ENCODE data around the gene GOLPH3L.
"Not testable (repeated sequence)": the region's sequence is repeated elsewhere in the genome, so short reads cannot be mapped to it uniquely, and the experiment has no call there.

Gene GOLPH3L

GRCh38 chr1:150654635-150655034, 42.3 kb downstream of the GOLPH3L start:
- not testable (repeated sequence) for DNase-seq

- no peak for DNase-seq
Measured at GRCh38 chr1:150650193-150650592, 46.8 kb downstream of the GOLPH3L start.

GRCh38 chr1:150649441-150650075, 47.4 kb downstream of the GOLPH3L start:
- DNase-seq, result no peak

GRCh38 chr1:150642296-150642695, 54.7 kb downstream of the GOLPH3L start:
- DNase-seq, result no peak

GRCh38 chr1:150641126-150641815, 55.7 kb downstream of the GOLPH3L start:
- not testable (repeated sequence) for DNase-seq

GRCh38 chr1:150638430-150638829, 58.5 kb downstream of the GOLPH3L start:
- DNase-seq, result not testable (repeated sequence)

- not testable (repeated sequence) for DNase-seq
Measured at GRCh38 chr1:150634839-150635622, 61.9 kb downstream of the GOLPH3L start.

GRCh38 chr1:150629115-150629928, 67.6 kb downstream of the GOLPH3L start, which contains the start of gene ENSA:
ENSA (minus strand) TSS chr1:150629612; CDS start chr1:150629470, 142 bp downstream.
- DNase-seq, result peak; percentile 98

- no peak for DNase-seq
Measured at GRCh38 chr1:150628766-150629114, 68.2 kb downstream of the GOLPH3L start.

- DNase-seq, result no peak
Measured at GRCh38 chr1:150627826-150628410, 69.0 kb downstream of the GOLPH3L start.

GRCh38 chr1:150626150-150626549, 70.8 kb downstream of the GOLPH3L start:
- no peak for DNase-seq

- DNase-seq, result not testable (repeated sequence)
Measured at GRCh38 chr1:150624546-150624945, 72.4 kb downstream of the GOLPH3L start.

- not testable (repeated sequence) for DNase-seq
Measured at GRCh38 chr1:150624134-150624533, 72.8 kb downstream of the GOLPH3L start.

- no peak for DNase-seq
Measured at GRCh38 chr1:150622303-150622975, 74.5 kb downstream of the GOLPH3L start.

- peak; percentile 65 for DNase-seq
Measured at GRCh38 chr1:150621497-150622302, 75.3 kb downstream of the GOLPH3L start.

GRCh38 chr1:150620919-150621318, 76.0 kb downstream of the GOLPH3L start:
- no peak for DNase-seq

GRCh38 chr1:150619576-150620509, 77.1 kb downstream of the GOLPH3L start:
- peak; percentile 24 for DNase-seq

GRCh38 chr1:150615346-150616201, 81.4 kb downstream of the GOLPH3L start:
- DNase-seq, result no peak

Measured in CD4-positive, alpha-beta T cell treated with Interleukin-15 for 1 hour (primary cell).